ENCODE data around the gene PRR33.
A peak's percentile ranks its signal among the peaks of the same experiment; 100 is the strongest.

The PRR33 gene

DNA sequence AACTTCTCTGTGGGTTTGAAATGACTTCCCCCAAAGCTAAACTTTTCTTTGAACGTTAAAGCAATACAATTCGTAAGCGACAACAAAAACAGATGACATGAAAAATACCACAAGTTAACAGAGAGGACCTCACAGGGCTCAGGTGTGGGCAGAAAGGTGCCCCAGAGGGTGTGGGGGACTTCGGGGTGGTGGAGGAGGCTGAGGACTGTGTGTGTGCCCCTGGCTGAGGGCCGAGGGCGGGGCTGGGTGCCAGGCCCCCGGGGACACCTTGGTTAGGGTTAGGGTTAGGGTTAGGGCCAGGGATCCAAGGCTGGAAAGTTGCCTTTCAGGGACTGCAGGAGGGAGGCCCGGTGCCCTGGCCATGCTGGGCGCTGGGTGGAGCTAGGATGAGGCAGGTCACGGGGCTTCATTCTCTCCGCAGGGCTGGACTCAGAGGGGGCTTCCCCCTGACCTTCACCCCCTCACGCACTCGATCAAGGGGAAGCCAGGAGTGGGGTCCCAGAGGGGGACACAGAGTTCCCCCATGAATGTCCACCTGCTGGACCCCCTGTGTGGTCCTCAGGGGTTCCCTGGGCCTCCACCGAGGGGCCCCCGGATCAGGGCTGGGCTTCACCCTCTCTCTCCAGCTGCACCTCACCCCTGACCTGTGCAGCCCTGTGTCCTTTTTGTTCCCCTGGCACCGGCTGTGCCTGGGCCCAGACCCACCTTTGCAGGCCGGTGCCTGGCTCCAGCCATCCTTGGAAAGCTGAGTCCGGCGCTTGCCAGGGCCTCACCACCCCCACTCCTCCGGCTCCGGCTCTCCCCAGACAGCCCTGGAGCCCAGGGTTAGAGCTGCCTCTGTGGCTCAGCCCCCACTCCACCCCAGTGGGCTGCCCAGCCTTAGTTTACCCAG, 45.9 kb downstream of the PRR33 start:
- DNase-seq, result no peak

DNA sequence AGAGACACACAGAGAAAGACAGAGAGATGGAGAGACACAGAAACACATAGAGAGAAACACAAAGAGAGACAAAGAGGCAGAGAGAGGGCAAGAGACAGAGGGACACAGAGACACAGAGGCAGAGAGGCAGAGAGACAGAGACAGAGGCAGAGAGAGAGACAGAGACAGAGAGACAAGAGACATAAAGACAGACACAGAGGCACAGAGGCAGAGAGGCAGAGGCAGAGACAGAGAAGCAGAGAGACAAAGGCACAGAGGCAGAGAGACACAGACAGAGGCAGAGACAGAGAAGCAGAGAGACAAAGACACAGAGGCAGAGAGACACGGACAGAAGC, 46.6 kb downstream of the PRR33 start:
- no peak for DNase-seq

DNA sequence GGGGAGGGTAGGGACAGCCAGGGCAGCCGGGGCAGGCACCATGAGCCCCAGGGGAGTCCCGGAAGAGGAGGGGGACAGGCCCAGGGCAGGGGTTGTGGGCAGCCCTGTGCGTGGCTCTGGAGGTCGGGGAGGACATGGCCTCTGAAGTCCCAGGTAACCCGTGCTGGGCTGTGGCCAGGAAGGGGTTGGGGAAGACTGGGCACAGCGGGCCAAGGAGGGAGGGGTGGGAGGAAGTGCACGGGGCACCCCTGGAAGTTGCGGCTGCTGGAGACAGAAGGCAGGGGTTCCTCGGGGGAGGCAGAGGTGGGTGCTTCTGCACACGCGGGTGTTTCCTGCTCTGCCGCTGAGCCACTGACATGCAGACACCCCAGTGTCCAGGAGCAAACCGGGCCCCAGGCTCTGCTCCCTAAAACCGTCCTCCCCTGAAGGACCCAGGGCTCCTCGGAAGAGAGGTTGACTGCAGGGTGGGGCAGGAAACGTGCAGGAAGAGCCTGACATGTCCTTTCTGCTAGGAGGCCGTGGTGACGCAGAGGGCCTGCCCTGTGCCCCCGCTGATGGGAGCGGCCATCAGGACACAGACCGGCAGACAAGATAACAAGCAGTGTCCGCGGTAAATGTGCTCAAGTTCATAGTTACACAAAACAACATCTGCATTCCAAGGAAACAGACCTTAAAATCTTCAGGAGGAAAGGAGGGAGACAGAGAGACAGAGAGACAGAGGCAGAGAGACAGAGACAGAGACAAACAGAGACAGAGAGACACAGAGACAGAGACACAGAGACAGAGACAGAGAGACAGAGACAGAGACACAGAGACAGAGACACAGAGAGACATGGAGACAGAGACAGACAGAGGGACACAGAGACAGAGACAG, 47.2 kb downstream of the PRR33 start:
- DNase-seq, result peak; percentile 18

DNA sequence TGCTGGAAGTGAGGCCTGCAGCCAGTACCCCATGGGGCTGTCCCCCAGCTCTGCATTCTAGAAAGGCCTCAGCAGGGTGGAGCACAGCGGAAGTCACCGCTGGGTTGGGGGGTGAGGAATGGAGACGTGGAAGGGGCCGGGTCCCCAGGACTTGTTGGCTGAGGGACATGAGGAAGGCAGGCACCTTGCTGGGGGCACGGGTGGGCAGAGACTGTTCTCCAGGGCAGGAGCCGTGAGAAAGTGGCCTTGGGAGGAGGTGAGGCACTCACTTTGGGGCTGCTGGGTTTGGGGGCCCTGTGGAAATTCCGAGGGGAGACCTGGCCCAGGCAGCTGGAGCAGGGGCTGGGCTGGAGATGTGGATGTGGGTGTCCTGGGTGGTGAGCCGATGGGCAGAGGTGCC, 47.9 kb downstream of the PRR33 start:
- no peak for DNase-seq

DNA sequence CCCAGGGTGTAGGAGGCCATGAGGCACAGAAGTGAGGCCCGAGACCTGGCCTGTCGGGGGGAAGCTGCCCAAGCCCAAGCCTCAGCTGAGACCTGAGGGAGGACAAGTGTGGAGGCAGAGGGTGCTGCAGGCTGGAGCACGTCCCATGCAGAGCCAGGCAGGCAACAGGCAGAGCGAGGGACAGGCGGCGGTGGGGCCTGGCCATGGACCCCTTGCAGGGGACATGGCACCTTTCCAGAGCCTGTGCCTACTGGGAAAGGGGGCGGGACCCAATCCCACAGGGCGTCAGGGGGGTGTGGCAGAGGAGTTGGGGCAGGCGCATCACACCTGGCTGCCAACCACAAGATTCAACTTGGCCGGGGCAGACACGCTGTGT, 48.6 kb downstream of the PRR33 start:
- DNase-seq, result no peak

DNA sequence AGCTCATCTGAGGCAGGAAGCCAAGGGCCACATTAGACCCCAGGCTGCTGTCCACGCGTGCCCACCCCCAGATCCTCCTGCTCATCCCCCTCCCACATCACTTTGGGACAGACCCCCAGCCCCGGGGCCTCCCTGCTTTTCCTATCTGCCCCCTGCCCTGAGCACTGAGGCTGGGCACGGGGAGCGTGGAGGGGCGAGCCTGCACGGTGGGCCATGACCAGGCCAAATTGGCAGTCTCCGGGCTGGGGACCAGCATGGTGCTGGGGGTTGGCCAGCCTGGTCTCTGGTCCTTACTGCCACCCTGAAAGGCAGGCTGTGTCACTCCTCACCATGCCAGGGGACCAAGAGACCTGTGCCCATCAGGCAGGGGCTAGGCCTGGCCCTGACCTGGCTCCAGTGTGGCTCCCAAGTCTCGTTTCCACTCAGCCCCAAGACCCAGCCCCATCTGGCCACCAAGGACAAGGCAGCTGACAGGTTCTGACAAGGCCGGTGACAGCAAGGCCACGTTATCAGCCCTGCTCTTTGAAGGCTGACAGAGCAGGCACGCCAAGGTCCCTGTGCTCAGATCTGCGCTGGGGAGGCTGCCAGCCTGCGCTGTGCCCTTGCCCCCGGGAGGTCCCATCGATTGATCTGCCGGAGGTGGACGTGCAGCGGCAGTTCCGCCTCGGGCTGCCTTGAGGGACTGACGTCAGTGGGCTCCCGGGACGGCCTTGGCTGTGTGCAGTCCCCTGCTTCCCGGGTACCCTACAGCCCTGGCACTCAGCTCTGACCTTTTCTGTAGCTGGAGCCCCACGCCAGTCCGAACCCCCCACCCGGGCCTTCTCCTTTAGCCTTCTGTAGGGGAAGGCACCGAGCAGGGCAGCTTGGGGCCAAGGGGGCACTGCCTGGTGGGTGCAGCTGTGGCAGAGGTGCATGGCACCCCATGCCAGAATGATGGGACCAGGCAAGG, 49.3 kb downstream of the PRR33 start:
- DNase-seq, result peak; percentile 23

DNA sequence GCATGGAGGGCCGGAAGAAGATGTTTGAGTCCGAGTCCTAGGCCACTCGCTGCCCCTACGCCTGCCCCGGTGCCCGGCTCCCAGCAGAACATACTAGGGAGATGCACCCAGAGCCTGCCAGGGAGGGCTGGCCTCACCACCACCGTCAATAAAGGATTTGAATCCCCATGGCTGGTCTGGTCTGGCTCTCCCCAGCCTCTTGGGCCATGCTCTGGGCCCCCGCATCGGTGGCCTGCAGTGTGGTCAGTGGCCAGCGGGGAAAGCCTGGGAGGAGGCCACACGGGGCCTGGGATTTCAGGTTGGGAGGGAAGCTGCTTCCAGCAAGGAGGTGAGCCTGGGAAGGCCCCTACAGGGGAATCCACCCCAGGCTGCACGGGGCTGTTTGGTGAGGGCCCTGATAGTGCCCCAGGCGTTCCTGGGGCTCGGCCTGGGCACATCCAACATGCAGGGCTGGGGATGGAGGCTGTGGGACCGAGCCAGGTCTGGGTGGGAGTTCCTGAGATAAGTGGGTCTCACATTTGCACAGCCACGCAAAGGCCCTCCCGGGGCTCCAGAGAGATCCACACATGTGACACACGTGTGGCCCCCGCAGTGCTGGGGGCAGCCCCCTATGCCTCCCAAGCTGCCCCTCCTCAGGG, 50.1 kb downstream of the PRR33 start:
- no peak for DNase-seq

DNA sequence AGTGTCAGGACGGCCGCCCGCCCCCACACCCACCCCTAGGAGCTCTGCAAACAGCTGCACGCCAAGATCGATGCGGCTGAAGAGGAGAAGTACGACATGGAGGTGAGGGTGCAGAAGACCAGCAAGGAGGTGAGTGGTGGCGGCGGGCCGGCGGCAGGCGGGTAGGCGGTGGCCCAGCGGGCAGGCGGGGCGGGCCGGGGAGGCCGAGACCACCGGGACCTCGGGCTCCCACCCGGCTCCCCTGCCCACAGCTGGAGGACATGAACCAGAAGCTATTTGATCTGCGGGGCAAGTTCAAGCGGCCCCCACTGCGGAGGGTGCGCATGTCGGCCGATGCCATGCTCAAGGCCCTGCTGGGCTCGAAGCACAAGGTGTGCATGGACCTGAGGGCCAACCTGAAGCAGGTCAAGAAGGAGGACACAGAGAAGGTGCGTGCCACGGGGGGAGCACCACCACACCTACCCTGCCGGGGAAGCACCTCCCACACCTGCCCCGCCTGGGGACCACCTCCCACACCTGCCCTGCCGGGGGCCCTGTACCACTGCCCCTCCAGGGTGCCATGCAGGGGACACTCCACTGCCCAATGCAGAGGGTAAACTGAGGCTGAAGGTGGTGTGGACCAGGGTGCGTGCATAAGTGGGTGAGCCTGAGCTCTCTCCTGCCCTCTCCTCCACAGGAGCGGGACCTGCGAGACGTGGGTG, 50.8 kb downstream of the PRR33 start:
- DNase-seq, result no peak

GRCh38 chr11:1839924-1840779, 51.5 kb downstream of the PRR33 start:
- DNase-seq, result no peak

DNA sequence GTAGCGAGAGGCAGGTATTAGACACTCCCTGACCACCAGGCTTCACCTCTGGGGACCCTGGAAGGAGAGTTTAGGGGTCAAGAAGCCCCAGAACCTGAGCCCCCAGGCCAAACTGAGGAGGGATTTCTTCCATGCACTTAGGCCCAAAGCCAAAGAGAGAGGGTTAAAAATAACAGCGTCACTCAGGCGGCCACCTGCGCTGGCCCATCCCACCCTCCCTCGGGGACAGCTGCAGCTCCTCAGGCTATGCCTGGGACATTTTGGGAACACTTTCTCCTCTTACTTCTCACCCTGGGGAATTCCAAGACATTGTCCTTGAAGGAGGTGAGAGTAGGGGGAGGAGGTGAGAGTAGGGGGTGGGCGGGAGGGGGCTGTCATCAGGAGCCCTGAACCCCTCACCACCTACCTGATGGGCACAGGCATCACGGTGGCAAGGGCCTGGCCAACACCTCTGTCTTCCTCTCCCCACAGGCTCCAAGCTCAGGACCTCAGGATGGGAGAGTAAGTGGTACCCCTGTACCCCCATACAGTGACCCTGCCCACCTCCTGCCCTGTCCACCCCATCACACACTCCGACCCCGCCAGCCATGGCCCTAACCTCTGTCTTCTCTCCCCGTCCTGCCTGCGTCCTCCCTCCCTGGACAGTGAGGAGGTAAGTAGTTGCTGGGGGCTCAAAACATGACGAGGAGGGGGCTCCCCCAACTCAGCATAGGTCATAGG, 52.3 kb downstream of the PRR33 start:
- DNase-seq, result no peak

GRCh38 chr11:1838426-1839144, 53.1 kb downstream of the PRR33 start, which contains the start of gene TNNI2:
Gene TNNI2, plus strand, starts transcription at chr11:1838981. Its CDS starts 716 bp downstream, at chr11:1839697.
- no peak for DNase-seq

All from eye (tissue), 1 donor.